Measurements from ENCODE around the gene DNAJA3.

Gene DNAJA3

DNA sequence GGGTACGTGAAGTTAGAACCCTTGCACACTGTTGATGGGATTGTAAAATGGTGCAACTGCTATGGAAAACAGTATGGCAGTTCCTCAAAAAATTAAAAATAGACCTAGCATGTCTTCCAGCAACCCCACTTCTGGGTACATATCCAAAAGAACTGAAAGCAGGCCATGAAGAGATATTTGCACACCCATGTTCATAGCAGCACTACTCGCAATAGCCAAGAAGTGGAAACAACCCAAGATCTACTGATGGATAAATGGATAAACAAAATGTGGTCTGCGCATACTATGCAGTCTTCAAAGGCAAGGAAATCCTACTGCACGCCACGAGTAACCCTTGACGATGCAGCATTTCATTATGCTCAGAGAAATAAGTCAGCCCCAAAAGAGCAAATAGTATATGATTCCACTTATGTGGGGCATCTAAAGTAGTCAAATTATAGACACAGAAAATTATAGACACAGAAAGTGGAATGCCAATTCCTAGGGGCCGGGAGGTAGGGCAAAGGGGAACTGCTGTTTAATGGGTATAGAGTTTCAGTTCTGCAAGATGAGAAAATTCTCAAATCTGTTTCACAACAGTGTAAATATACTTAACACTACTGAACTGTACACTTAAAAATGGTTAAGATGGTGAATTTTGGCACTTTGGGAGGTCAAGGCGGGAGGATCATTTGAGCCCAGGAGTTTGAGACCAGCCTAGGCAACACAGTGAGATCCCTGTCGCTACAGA is 26.5 kb upstream of the DNAJA3 start:
- Histone ChIP-seq H3K4me1 (peaks cover 18 to 61% (median 33%) of the 10 kb centered on the region in 10 experiments), H4K20me1 (peaks cover 39 to 100% (median 76%) of the 10 kb centered on the region in 11 experiments), H3K9ac (peak overlapping the region in 3 of 11 experiments; percentile 2 to 15 (median 9); a peak in 2 of 22 replicates), H3K27me3 (no peaks in the 10 kb centered on the region), H3K4me3 (no peak overlapping the region), H3K36me3 (peaks cover 82 to 99% (median 93%) of the 10 kb centered on the region in 11 experiments), H3K9me3 (replicated peaks in 1 of 11) (no peaks in the 10 kb centered on the region), H3K27ac (peak overlapping the region in 1 of 11 experiments; percentile 27; a peak in 1 of 22 replicates), H3K4me2 (peak overlapping the region in 5 of 11 experiments; percentile 16 to 56 (median 31); a peak in 8 of 22 replicates)
- no peak for TF ChIP-seq Cebpa-rat (IDR thresholded peaks at IDR 0.05)

DNA sequence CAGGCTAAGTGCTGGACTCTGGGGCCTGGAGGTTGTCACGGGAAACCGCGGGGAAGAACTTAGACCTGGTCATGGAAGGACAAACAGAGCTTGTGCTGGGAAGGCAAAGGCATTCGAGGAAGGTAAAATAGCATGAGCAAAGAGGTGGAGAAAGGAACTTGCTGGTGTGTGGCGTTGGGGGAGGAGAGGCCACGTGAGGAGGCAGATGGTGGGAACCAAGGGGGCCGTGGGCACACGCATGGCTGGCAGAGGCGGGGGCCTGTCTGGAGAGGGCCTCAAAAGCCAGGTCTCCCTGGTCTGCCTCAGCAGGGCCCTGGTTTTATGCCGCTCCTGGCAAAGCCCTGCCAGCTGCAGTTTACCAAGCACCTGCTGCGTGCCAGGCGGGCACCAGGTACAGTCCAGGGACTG is 24.6 kb upstream of the DNAJA3 start:
- H3K9ac ChIP-seq, result peak overlapping the region in 4 of 11 experiments; percentile 18 to 44 (median 27); a peak in 5 of 22 replicates
- no peak overlapping the region for H3K27ac ChIP-seq
- H3K4me2 ChIP-seq, result no peak overlapping the region
- no peak for TF ChIP-seq Cebpa-rat (IDR thresholded peaks at IDR 0.05)
- H3K4me3 ChIP-seq, result no peak overlapping the region
- H3K36me3 ChIP-seq, result peaks cover 85 to 100% (median 97%) of the 10 kb centered on the region in 11 experiments
- H3K27me3 ChIP-seq, result no peaks in the 10 kb centered on the region
- H3K4me1 ChIP-seq, result peaks cover 0 to 45% (median 14%) of the 10 kb centered on the region in 10 experiments; a peak in 15 of 20 replicates
- H4K20me1 ChIP-seq, result peaks cover 45 to 100% (median 76%) of the 10 kb centered on the region in 11 experiments
- no peaks in the 10 kb centered on the region for H3K9me3 ChIP-seq (replicated peaks in 1 of 11)

DNA sequence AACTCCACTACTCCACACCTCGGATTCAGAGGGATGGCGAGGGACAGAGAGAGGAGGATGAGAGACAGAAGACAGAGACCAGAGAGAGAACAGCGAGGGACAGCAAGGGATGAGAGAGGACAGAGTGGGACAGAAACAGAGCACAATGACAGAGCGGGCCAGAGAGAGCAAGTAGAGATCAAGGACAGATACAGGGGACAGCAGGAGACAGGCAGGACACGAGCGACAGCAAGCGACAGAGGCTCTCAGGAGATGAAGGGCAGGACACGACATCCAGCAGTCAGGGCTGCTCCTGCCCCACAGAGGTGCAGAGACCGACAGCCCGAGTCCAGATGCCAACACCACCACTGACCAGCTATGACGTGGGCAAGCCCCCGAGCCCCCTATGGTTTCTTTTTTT is 24.2 kb upstream of the DNAJA3 start:
- H3K27me3 ChIP-seq, result no peaks in the 10 kb centered on the region
- H3K36me3 ChIP-seq, result peaks cover 89 to 100% (median 97%) of the 10 kb centered on the region in 11 experiments

DNA sequence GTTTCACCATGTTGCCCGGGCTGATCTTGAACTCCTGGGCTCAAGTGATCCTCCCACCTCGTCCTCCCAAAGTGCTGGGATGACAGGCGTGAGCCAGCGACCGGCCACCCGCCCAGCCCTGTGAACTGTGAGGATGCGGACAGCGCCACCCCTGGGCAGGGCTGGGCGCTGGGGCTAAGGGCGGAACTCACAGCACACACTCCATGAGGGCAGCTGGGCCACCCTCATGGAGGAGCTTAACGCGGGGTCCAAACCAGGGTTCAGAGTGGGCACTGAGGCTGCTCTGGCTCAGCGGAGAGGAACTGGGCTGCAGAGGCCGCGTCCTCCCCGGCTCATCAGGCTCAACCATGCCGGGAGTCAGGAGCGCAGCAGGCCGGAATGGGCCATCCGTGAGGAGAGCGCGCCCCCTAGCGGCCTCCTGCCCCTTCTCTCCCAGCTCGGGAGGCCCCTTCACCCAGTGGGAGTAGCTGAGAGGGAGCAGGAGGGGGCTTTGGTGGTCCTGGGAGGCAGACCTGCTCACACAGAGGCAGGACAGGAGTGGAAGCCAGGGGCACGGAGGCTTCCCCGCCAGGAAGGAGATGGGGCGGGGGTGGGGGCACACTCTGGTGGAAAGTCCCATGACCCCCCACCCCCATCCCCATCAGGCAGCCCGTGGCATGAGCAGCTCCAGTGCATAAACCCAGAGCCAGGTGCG is 23.1 kb upstream of the DNAJA3 start:
- no peaks in the 10 kb centered on the region for H3K27me3 ChIP-seq
- 0 out of 22 replicates have a peak overlapping the region, but pooled peaks of 1 of the 11 experiments have one; percentile 15 for H3K9ac ChIP-seq
- no peak overlapping the region for H3K4me2 ChIP-seq
- no peak for TF ChIP-seq Cebpa-rat (IDR thresholded peaks at IDR 0.05)
- peaks cover 49 to 100% (median 76%) of the 10 kb centered on the region in 11 experiments for H4K20me1 ChIP-seq
- no peaks in the 10 kb centered on the region for H3K9me3 ChIP-seq (replicated peaks in 1 of 11)
- H3K4me1 ChIP-seq, result peaks cover 0 to 37% (median 11%) of the 10 kb centered on the region in 10 experiments; a peak in 12 of 20 replicates
- peaks cover 91 to 100% (median 98%) of the 10 kb centered on the region in 11 experiments for H3K36me3 ChIP-seq
- no peak overlapping the region for H3K27ac ChIP-seq
- no peak overlapping the region for H3K4me3 ChIP-seq

More for the DNA sequence above, 24.2 kb upstream of the DNAJA3 start:
- Histone ChIP-seq H4K20me1 (peaks cover 45 to 100% (median 76%) of the 10 kb centered on the region in 11 experiments), H3K9ac (peak overlapping the region in 4 of 11 experiments; percentile 18 to 44 (median 27); a peak in 6 of 22 replicates), H3K27ac (no peak overlapping the region), H3K4me3 (no peak overlapping the region), H3K4me1 (peaks cover 0 to 42% (median 12%) of the 10 kb centered on the region in 10 experiments; a peak in 12 of 20 replicates), H3K4me2 (no peak overlapping the region), H3K9me3 (replicated peaks in 1 of 11) (no peaks in the 10 kb centered on the region)
- TF ChIP-seq Cebpa-rat (IDR thresholded peaks at IDR 0.05), result no peak

DNA sequence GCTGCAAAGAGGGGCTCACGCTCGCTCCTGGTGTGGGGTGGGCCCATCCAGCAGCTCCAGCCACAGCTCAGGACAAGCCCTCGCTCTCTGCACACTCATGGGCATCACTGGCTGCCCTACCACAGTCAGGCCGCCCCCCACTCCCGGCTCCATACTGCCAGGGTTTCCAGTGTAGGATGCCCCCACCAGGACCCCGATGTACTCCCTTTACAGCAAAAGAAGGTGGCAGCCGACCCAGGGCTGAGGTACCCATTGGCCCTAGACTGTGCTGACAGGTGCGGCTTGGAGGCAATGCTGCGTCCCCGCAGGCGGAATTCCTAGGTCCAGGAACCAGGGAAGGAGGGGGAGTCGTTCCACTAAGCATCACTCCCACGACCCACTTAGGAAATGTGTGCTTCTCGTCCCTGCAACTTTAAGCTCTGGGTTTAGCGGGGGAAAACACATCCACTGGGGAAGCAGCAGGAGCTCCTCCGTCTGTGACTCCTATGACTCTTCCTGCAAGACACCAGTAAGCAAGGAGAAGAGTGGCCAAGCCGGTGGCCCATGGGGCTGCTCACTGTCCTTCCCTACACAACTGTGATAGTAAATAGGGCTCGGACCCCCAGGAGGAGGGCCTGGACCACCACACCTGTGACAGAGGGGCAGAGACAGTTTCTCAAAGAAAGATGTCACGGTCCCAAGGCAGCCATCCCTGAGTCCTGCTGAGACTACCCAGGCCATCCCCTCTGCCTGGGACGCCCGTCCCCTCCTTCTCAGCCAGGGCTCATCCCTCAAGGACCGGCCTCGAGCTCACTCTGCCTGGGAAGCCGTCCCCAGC is 22.3 kb upstream of the DNAJA3 start:
- Histone ChIP-seq H3K36me3 (peaks cover 91 to 100% (median 98%) of the 10 kb centered on the region in 11 experiments), H4K20me1 (peaks cover 56 to 100% (median 83%) of the 10 kb centered on the region in 11 experiments), H3K9me3 (replicated peaks in 1 of 11) (no peaks in the 10 kb centered on the region), H3K9ac (no peak overlapping the region), H3K4me1 (peaks cover 0 to 37% (median 14%) of the 10 kb centered on the region in 10 experiments; a peak in 14 of 20 replicates), H3K27me3 (no peaks in the 10 kb centered on the region), H3K27ac (no peak overlapping the region), H3K4me2 (no peak overlapping the region), H3K4me3 (no peak overlapping the region)
- TF ChIP-seq Cebpa-rat (IDR thresholded peaks at IDR 0.05), result no peak

DNA sequence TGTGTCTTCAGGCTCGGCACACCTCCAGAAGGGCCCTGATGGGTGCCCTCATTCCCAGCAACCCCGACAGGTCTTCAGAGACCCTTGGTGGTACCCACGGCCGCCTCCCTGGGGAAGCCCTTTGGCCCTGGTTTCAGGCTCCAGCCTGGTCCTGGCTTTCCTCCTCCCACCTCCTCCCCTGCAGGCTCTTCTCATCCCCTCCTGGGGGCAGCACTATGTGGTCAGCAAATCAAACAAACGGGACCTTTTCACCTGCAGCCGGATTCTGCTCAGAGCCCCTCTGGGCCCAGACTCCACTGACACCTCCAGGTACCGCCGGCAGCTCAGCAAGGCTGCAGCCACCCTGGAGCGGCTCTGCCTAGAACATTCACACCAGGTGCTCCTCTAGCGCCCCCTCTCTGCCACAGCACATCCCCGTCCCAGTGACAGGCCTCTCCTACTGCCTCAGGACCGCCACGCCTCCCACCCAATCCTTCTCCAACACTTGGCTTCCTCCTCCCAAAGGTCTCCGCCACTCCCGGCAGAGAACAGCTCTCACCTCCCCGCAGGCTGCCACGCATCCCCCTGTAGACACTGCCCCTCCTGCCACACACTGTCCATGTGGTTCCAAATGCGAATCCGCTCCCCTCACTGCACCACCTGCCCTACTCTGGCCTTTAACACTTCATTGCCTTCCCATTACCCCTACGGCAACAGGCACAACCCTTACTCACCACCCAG is 21.3 kb upstream of the DNAJA3 start:
- H3K9ac ChIP-seq, result no peak overlapping the region
- no peaks in the 10 kb centered on the region for H3K27me3 ChIP-seq
- no peak overlapping the region for H3K27ac ChIP-seq
- H4K20me1 ChIP-seq, result peaks cover 63 to 100% (median 87%) of the 10 kb centered on the region in 11 experiments
- TF ChIP-seq Cebpa-rat (IDR thresholded peaks at IDR 0.05), result no peak
- no peak overlapping the region for H3K4me2 ChIP-seq
- H3K36me3 ChIP-seq, result peaks cover 94 to 100% (median 98%) of the 10 kb centered on the region in 11 experiments
- no peak overlapping the region for H3K4me3 ChIP-seq
- no peaks in the 10 kb centered on the region for H3K9me3 ChIP-seq (replicated peaks in 1 of 11)
- peaks cover 0 to 28% (median 16%) of the 10 kb centered on the region in 10 experiments; a peak in 14 of 20 replicates for H3K4me1 ChIP-seq

DNA sequence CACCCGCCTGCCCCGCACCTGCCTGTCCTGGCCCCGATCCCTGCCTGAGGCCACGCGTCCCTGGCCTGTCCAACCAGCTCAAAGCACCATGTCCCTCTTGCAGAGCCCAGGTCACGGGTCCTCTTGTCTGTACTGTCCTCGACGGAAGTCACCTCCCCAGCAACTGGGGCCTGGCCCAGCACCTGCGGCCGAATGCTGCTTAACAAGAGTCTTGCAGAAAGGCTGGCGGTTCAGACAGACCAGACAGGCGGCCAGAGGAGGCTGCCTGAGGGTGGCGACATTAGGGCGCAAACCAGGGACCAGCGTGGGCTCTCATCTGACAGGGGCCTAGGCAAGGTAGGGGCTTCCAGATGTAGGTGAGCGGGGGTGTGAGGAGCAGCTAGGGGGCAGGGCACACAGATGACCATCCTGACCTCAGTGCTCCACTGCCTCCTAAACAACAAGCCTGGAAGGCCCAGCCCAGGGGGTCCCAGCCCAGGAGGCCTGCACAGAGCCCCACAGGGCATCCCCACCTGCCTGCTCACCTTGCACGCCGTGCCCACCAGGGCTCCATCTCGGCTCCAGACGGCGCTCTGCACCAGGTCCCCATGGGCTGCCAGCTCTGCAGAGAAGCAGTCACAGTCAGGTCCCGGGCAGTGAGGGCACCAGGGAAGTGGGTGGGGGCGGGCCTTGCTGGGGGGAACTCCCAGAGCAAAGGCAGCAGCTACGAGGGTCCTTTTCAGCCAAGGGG is 20.5 kb upstream of the DNAJA3 start:
- Histone ChIP-seq H3K4me2 (no peak overlapping the region), H3K27me3 (no peaks in the 10 kb centered on the region), H3K4me3 (no peak overlapping the region), H3K36me3 (peaks cover 94 to 100% (median 99%) of the 10 kb centered on the region in 11 experiments), H3K27ac (no peak overlapping the region), H3K4me1 (peaks cover 0 to 21% (median 15%) of the 10 kb centered on the region in 10 experiments; a peak in 13 of 20 replicates), H3K9me3 (replicated peaks in 1 of 11) (no peaks in the 10 kb centered on the region), H4K20me1 (peaks cover 70 to 100% (median 87%) of the 10 kb centered on the region in 11 experiments), H3K9ac (no peak overlapping the region)
- TF ChIP-seq Cebpa-rat (IDR thresholded peaks at IDR 0.05), result no peak

Data from BLaER1 treated with 17β-estradiol and CSF1 and Interleukin-3, amounts not matched to agents 10 nM and 100 nM (cell line).